ENCODE measurements around the gene PRCC. TPM values are rescaled to one million over a fixed set of nuclear protein-coding genes. Genes with fewer than 3 reads are reported as not detected.

The PRCC gene
- total RNA-seq, 1 donor from 2014 or later: 110 TPM

- peaks cover 28% of the 10 kb centered on the region for H3K27me3 Mint-ChIP-seq (ENCODE audit: low read depth)
- no peak for DNase-seq (ENCODE audit: low spot score)
- no peak overlapping the region for H3K27ac Mint-ChIP-seq
Observed at GRCh38 chr1:156839426-156840109, 72.2 kb downstream of the PRCC start.

DNA sequence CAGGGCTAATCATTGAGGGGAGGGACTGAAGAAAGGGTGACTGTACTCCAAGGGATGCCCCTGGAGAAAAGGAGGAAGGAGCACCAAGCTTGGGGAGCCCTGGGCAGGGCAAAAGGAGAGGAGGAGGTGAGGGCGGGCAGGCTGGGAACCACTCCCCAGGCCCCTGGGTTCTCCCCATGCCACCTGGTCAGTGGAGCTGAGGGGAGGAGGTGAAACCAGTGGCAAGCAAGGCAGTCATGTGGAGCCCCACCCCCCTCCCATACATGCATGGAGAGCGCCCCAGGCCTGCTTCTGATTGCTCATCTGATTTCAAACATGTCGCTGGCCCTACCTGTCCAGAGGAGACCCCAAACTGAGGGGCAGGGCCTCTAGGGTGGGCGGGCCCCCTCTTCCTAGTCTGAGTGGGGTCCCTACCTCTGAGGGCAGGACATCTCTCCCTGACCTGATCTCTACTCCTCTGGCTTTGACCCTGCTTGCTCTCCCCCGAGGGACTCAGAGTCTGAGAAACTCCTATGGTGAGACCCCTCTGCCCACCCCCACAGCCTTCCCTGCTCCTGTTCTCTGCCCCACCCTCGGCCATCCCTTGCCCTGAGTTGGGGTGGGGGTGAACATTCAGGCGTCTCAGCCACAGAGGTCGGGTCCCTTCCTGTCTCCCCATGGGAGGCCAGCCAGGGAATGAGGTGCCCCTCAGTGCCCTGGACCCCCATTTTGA, 73.0 kb downstream of the PRCC start:
- DNase-seq (ENCODE audit: low spot score): no peak
- Mint-ChIP-seq H3K4me1 (ENCODE audit: low read depth) (peaks cover 36% of the 10 kb centered on the region), H3K27me3 (ENCODE audit: low read depth) (peaks cover 34% of the 10 kb centered on the region), H3K27ac (no peak overlapping the region), H3K9me3 (no peaks in the 10 kb centered on the region), H3K36me3 (ENCODE audit: low read depth) (no peaks in the 10 kb centered on the region), H3K4me3 (ENCODE audit: low read depth) (no peak overlapping the region)
- intact Hi-C loops (cut with micrococcal nuclease): no loop called here

More at GRCh38 chr1:156839426-156840109, 72.2 kb downstream of the PRCC start:
- H3K36me3 Mint-ChIP-seq (ENCODE audit: low read depth): no peaks in the 10 kb centered on the region
- H3K9me3 Mint-ChIP-seq: no peaks in the 10 kb centered on the region
- intact Hi-C loops (cut with micrococcal nuclease): loop anchor here (2.0 to 5.0 kb wide), 3 partner anchors 21 to 51 kb away; partner anchors contain the start of gene NTRK1
- H3K4me3 Mint-ChIP-seq (ENCODE audit: low read depth): no peak overlapping the region
- peaks cover 42% of the 10 kb centered on the region for H3K4me1 Mint-ChIP-seq (ENCODE audit: low read depth)

DNA sequence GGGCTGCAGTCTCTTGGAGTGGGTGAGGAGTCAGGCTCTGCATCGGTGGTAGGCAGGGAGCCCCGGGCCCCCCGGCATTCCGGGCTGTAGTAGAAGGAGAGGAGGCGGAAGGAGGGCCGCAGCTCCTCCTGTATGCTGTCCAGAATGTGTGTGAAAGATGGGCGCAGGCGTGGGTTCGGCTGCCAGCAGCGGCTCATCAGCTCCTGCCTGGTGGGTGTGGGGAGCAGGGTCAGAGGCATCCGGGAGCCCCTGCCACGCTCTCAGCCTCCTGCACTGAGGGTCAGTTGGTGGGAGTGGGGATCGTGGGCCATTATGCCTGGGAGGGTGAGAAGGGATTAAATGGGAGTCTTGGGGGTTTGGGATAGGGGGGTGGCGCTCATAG, 73.6 kb downstream of the PRCC start:
- Mint-ChIP-seq H3K36me3 (ENCODE audit: low read depth) (no peaks in the 10 kb centered on the region), H3K27me3 (ENCODE audit: low read depth) (peaks cover 38% of the 10 kb centered on the region), H3K9me3 (no peaks in the 10 kb centered on the region), H3K4me3 (ENCODE audit: low read depth) (no peak overlapping the region), H3K27ac (no peak overlapping the region), H3K4me1 (ENCODE audit: low read depth) (peaks cover 31% of the 10 kb centered on the region)
- DNase-seq (ENCODE audit: low spot score): no peak
- intact Hi-C loops (cut with micrococcal nuclease): no loop called here

DNA sequence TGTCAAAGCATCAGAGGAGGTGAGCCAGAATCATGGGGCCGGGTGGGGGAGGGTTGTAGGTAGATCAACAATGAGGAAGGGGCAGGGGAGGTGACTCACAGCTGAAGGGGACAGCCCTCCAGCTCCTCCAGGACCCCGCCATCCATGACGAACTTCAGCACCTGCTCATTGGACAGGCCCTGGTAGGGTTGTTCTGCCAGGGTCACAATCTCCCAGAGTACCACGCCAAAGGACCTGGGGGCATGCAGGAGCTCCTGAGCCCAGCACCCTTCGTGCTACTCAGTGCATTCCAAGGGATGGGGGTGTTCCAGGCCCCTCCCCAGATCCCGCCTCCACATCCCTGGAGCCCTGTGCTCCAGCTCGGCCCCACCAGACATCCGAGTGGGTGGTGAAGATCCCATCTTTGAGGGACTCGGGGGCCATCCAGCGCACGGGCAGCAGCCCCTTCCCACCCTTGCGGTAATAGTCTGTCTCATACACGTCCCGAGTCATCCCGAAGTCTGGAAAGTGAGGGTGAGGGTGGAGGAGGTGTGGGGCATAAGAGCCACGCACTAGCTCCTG, 74.0 kb downstream of the PRCC start:
- no peak for DNase-seq (ENCODE audit: low spot score)
- Mint-ChIP-seq H3K36me3 (ENCODE audit: low read depth) (no peaks in the 10 kb centered on the region), H3K9me3 (no peaks in the 10 kb centered on the region), H3K4me3 (ENCODE audit: low read depth) (no peak overlapping the region), H3K27ac (no peak overlapping the region), H3K4me1 (ENCODE audit: low read depth) (peaks cover 26% of the 10 kb centered on the region), H3K27me3 (ENCODE audit: low read depth) (peaks cover 43% of the 10 kb centered on the region)
- intact Hi-C loops (cut with micrococcal nuclease): no loop called here

- H3K36me3 Mint-ChIP-seq (ENCODE audit: low read depth): no peaks in the 10 kb centered on the region
- intact Hi-C loops (cut with micrococcal nuclease): no loop called here
- H3K4me1 Mint-ChIP-seq (ENCODE audit: low read depth): peaks cover 19% of the 10 kb centered on the region
- H3K4me3 Mint-ChIP-seq (ENCODE audit: low read depth): no peak overlapping the region
- no peak for DNase-seq (ENCODE audit: low spot score)
- H3K27me3 Mint-ChIP-seq (ENCODE audit: low read depth): peaks cover 56% of the 10 kb centered on the region
- H3K9me3 Mint-ChIP-seq: no peaks in the 10 kb centered on the region
- no peak overlapping the region for H3K27ac Mint-ChIP-seq
Observed at GRCh38 chr1:156842618-156843300, 75.4 kb downstream of the PRCC start.

DNA sequence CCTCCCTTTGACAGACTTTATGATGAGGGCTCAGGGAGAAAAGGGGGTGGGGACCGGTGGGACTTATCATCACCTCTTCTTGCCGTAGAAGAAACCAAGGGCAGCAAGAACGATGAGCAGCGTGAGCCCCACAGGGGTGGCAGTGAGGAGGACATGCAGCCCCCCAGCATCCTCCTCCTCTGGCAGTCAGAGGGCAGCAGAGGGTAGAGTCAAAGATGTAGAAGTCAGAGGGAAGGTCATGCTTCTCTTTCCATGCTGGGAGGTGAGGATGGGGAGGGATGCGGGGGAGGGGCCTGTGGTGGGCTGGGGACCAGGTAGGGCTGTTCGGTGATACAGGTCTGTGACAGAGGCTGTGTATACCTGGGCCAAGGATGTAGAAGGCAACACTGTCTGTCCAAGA, 76.8 kb downstream of the PRCC start:
- Mint-ChIP-seq H3K9me3 (no peaks in the 10 kb centered on the region), H3K27ac (no peak overlapping the region), H3K4me3 (ENCODE audit: low read depth) (no peak overlapping the region), H3K36me3 (ENCODE audit: low read depth) (no peaks in the 10 kb centered on the region), H3K4me1 (ENCODE audit: low read depth) (peaks cover 22% of the 10 kb centered on the region), H3K27me3 (ENCODE audit: low read depth) (peaks cover 61% of the 10 kb centered on the region)
- intact Hi-C loops (cut with micrococcal nuclease): no loop called here
- no peak for DNase-seq (ENCODE audit: low spot score)

DNA sequence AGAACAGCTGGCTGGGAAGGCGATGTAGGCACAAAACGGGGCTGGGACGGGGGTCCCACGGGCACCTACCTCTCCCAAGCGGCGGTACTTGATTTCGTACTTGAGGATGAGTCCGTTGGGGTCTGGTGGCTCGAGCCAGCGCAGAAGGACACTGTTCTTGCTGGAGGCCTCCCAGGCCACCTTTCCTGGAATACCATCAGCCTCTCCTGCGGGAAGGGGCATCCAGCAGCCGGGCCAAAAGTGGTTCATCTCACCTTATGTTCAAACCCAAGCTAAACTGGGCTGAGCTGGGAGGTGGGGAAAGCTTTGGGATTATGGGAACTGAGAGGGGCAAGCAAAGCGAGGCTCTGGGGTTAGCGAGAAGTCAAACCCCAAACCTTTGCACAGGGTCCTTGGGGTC, 77.3 kb downstream of the PRCC start:
- intact Hi-C loops (cut with micrococcal nuclease): no loop called here
- Mint-ChIP-seq H3K9me3 (no peaks in the 10 kb centered on the region), H3K36me3 (ENCODE audit: low read depth) (no peaks in the 10 kb centered on the region), H3K4me1 (ENCODE audit: low read depth) (peaks cover 23% of the 10 kb centered on the region), H3K27me3 (ENCODE audit: low read depth) (peaks cover 61% of the 10 kb centered on the region), H3K27ac (no peak overlapping the region), H3K4me3 (ENCODE audit: low read depth) (no peak overlapping the region)
- no peak for DNase-seq (ENCODE audit: low spot score)

- Mint-ChIP-seq H3K36me3 (ENCODE audit: low read depth) (no peaks in the 10 kb centered on the region), H3K4me3 (ENCODE audit: low read depth) (peak overlapping the region; percentile 26), H3K9me3 (no peaks in the 10 kb centered on the region), H3K27ac (no peak overlapping the region), H3K27me3 (ENCODE audit: low read depth) (peaks cover 61% of the 10 kb centered on the region), H3K4me1 (ENCODE audit: low read depth) (peaks cover 22% of the 10 kb centered on the region)
- intact Hi-C loops (cut with micrococcal nuclease): no loop called here
- no peak for DNase-seq (ENCODE audit: low spot score)
Observed at GRCh38 chr1:156845055-156845952, 78.0 kb downstream of the PRCC start.

DNA sequence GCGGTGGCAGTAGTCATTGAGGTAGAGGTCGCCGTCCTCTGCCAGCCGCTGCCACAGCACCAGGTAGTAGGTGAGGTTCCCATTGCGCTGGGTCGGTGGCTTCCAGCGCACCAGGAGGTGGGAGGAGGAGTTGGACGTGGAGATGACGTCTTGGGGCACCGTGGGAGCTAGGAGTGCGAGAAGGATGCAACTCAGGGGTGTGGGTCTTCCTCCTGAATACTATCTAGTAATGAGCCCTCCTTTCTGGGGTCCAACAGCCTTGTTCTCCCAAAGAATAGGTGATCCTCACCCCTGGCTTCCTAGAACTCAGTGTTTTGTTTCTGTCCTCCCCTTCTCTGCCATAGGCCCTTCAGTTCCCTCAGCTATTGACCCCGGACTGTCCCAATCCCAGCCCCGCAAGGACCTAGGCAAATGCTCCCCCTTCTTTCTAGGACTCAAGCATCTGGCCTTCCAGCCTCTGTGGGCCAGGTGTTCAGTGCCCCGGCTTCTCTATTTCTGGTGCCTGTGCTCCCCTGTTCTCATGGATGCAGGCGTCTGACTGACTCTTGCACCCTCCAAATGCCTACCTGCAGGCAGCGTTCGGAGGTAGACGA, 78.7 kb downstream of the PRCC start:
- Mint-ChIP-seq H3K27me3 (ENCODE audit: low read depth) (peaks cover 58% of the 10 kb centered on the region), H3K36me3 (ENCODE audit: low read depth) (no peaks in the 10 kb centered on the region), H3K4me3 (ENCODE audit: low read depth) (no peak overlapping the region), H3K4me1 (ENCODE audit: low read depth) (peaks cover 22% of the 10 kb centered on the region), H3K27ac (no peak overlapping the region), H3K9me3 (no peaks in the 10 kb centered on the region)
- DNase-seq (ENCODE audit: low spot score): no peak
- intact Hi-C loops (cut with micrococcal nuclease): no loop called here

GRCh38 chr1:156846643-156847042, 79.3 kb downstream of the PRCC start:
- H3K27me3 Mint-ChIP-seq (ENCODE audit: low read depth): peaks cover 58% of the 10 kb centered on the region

DNA sequence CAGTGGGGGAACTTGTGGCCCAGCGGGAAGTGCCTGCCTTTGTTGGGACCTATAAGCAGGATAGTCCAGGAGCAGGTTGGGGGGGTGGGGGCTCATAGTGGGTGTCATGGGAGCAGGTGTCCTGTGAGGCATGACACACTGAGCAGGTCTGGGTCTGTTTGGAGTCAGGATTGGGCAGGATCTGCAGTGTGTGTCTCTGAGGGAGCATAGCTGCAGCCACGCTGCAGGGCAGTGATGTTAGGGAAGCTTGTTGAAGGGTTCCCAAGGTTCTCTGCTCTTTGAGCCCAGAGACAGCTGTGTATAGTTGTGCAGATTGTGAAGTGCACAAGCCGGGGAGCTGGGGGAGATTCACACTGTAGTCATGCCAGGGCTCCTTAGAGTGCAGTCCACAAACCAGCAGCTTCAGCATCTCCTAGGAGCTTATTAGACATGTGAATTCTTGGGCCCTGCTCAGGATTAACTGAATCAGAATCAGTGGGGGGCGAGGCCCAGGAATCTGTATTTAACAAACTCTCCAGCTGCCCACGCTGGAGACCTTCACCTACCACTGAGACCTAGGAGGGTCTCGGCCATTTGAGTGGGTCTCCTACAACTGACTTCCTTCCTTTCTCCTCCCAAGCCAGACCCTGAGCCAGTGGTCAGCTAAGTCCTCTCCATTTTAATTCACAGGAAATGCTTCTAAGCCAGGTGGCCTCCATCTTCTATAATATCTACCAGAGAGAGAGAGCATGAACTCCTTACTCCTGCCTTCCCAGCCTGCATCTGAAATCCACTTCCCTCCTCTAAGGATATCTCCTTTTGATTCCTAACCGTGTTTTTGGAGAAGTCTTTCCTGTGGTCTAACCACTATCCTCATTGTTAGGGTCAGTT, 80.5 kb downstream of the PRCC start:
- Mint-ChIP-seq H3K4me3 (ENCODE audit: low read depth) (no peak overlapping the region), H3K27me3 (ENCODE audit: low read depth) (peaks cover 47% of the 10 kb centered on the region), H3K27ac (peak overlapping the region; percentile 47), H3K9me3 (no peaks in the 10 kb centered on the region), H3K4me1 (ENCODE audit: low read depth) (peaks cover 22% of the 10 kb centered on the region), H3K36me3 (ENCODE audit: low read depth) (no peaks in the 10 kb centered on the region)
- DNase-seq (ENCODE audit: low spot score): no peak
- intact Hi-C loops (cut with micrococcal nuclease): loop anchor here (2.0 kb wide), 1 partner anchor 13 kb away; no protein-coding TSS in a partner anchor

More at GRCh38 chr1:156846643-156847042, 79.3 kb downstream of the PRCC start:
- no peaks in the 10 kb centered on the region for H3K36me3 Mint-ChIP-seq (ENCODE audit: low read depth)
- no peak overlapping the region for H3K27ac Mint-ChIP-seq
- intact Hi-C loops (cut with micrococcal nuclease): no loop called here
- peaks cover 22% of the 10 kb centered on the region for H3K4me1 Mint-ChIP-seq (ENCODE audit: low read depth)
- no peak overlapping the region for H3K4me3 Mint-ChIP-seq (ENCODE audit: low read depth)
- H3K9me3 Mint-ChIP-seq: no peaks in the 10 kb centered on the region
- no peak for DNase-seq (ENCODE audit: low spot score)
